DMS114 treated with DMSO at 0.1 percent for 48 hours (cell line): ENCODE measurements around the gene NUS1.
"Not testable (repeated sequence)": the region's sequence is repeated elsewhere in the genome, so short reads cannot be mapped to it uniquely, and the experiment has no call there.

Experiments used
- DNase-seq: peaks from one replicate; lab custom pipeline; 2025; ENCODE audit not compliant: unreplicated experiment; lab: John Stamatoyannopoulos, UW

Gene NUS1

GRCh38 chr6:117711369-117711768, 36.1 kb downstream of the NUS1 start:
- DNase-seq, result no peak

DNA sequence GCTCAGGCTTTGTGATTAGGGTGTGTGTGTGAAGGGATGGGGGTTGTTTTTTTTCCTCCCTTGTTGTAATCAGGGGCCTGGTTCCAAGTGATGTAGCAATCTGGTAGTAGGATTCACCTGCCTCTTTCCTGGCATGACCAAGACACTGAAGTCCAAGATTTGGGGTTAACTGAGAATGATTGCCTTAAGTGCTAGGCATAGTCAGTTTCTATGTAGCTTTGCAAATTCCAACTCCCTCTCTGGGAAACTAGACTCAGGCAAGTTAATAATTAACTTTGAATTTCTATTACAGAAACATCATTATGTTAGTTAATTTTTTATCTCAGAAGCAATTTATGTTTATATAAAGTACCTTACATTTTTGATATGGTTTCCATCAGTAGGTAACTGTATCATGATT, 43.6 kb downstream of the NUS1 start:
- DNase-seq, result no peak

- DNase-seq, result not testable (repeated sequence)
These were observed 46.3 kb downstream of the NUS1 start for GRCh38 chr6:117721520-117721919.

GRCh38 chr6:117728626-117729025, 53.4 kb downstream of the NUS1 start:
- DNase-seq, result no peak

DNA sequence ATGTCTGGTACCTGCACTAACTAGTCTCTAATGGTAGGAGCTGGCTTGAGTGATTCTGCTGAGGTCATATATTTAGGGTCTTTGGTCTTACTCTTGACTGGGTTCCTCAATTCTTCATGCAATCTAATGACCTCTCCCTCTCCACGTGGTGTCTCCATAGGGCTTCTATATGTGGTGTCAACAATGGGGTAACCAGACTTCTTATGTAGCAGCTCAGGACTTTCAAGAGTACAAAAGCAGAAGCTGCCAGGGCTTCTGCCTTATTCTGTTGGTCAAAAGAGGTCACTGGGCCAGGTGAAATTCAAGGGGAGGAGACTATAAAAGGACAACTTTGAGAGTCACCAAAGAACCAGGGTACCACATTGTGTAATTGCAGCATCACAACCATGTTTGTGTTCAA, 54.3 kb downstream of the NUS1 start:
- no peak for DNase-seq

- DNase-seq, result no peak
These were observed 58.1 kb downstream of the NUS1 start for GRCh38 chr6:117733341-117733740.

GRCh38 chr6:117739869-117740268, 64.6 kb downstream of the NUS1 start:
- DNase-seq, result no peak

- no peak for DNase-seq
These were observed 65.3 kb downstream of the NUS1 start for GRCh38 chr6:117740605-117741004.

DNA sequence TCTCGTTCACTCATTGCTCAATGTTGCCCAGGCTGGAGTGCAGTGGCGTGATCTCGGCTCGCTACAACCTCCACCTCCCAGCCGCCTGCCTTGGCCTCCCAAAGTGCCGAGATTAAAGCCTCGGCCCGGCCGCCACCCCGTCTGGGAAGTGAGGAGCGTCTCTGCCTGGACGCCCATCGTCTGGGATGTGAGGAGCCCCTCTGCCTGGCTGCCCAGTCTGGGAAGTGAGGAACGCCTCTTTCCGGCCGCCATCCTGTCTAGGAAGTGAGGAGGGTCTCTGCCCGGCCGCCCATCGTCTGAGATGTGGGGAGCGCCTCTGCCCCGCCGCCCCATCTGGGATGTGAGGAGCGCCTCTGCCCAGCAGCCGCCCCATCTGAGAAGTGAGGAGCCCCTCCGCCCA, 75.4 kb downstream of the NUS1 start:
- DNase-seq, result not testable (repeated sequence)
